HL-60 (cell line): Measurements from ENCODE around the gene SMLR1.

Source experiments
- DNase-seq, 2 experiments: peaks; one replicate each; pipeline ENCODE4 v3.0.0-alpha.2; 2010 to 2020; ENCODE audit warnings: low read depth in 1 of 2, low spot score in 1 of 2
- H3K27ac ChIP-seq: fragments of 250-450 bp; sonication (Bioruptor Pico); replicated peaks from 2 replicates; pipeline ENCODE4 v1.5.1; 2020; ENCODE audit warnings: mild to moderate bottlenecking, moderate library complexity
- H3K27me3 ChIP-seq: fragments of 250-450 bp; sonication (Bioruptor Pico); 2 replicates; pipeline ENCODE4 v1.5.1; 2021; ENCODE audit warnings: mild to moderate bottlenecking, moderate library complexity; ENCODE audit not compliant: insufficient read depth, poor library complexity, severe bottlenecking
- H3K4me3 ChIP-seq: replicated peaks from 2 replicates; pipeline ENCODE4 v1.5.1; 2011; ENCODE audit warnings: mild to moderate bottlenecking, control low read depth, low read length; ENCODE audit not compliant: insufficient read depth
- CTCF ChIP-seq: IDR thresholded peaks from one replicate; pipeline ENCODE4 v1.5.1; 2011; ENCODE audit warnings: low read length, control low read depth, inconsistent platforms; ENCODE audit not compliant: insufficient read depth
- GABPA ChIP-seq: IDR thresholded peaks from 2 replicates; pipeline ENCODE4 v1.6.1; 2012; ENCODE audit warnings: low read depth
- POLR2AphosphoS5 ChIP-seq: IDR thresholded peaks from 2 replicates; pipeline ENCODE4 v1.6.1; 2012; ENCODE audit warnings: low read depth
- SPI1 ChIP-seq: IDR thresholded peaks from 2 replicates; pipeline ENCODE4 v1.6.1; 2012; ENCODE audit warnings: low read depth, mild to moderate bottlenecking, borderline replicate concordance
- TF ChIP-seq, protein P1 (sequence below): IDR thresholded peaks from 2 replicates; pipeline ENCODE4 v1.6.1; 2012; ENCODE audit warnings: low read depth; ENCODE audit not compliant: insufficient replicate concordance

Gene SMLR1

GRCh38 chr6:130865793-130866192, 38.6 kb downstream of the SMLR1 start:
- Histone ChIP-seq H3K27ac (no peak overlapping the region), H3K27me3 (no peaks in the 10 kb centered on the region), H3K4me3 (no peak overlapping the region)
- DNase-seq, result no peak
- no peak for TF ChIP-seq CTCF
- TF ChIP-seq, protein P1, sequence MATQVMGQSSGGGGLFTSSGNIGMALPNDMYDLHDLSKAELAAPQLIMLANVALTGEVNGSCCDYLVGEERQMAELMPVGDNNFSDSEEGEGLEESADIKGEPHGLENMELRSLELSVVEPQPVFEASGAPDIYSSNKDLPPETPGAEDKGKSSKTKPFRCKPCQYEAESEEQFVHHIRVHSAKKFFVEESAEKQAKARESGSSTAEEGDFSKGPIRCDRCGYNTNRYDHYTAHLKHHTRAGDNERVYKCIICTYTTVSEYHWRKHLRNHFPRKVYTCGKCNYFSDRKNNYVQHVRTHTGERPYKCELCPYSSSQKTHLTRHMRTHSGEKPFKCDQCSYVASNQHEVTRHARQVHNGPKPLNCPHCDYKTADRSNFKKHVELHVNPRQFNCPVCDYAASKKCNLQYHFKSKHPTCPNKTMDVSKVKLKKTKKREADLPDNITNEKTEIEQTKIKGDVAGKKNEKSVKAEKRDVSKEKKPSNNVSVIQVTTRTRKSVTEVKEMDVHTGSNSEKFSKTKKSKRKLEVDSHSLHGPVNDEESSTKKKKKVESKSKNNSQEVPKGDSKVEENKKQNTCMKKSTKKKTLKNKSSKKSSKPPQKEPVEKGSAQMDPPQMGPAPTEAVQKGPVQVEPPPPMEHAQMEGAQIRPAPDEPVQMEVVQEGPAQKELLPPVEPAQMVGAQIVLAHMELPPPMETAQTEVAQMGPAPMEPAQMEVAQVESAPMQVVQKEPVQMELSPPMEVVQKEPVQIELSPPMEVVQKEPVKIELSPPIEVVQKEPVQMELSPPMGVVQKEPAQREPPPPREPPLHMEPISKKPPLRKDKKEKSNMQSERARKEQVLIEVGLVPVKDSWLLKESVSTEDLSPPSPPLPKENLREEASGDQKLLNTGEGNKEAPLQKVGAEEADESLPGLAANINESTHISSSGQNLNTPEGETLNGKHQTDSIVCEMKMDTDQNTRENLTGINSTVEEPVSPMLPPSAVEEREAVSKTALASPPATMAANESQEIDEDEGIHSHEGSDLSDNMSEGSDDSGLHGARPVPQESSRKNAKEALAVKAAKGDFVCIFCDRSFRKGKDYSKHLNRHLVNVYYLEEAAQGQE, result no peak
- no peak for TF ChIP-seq GABPA

DNA sequence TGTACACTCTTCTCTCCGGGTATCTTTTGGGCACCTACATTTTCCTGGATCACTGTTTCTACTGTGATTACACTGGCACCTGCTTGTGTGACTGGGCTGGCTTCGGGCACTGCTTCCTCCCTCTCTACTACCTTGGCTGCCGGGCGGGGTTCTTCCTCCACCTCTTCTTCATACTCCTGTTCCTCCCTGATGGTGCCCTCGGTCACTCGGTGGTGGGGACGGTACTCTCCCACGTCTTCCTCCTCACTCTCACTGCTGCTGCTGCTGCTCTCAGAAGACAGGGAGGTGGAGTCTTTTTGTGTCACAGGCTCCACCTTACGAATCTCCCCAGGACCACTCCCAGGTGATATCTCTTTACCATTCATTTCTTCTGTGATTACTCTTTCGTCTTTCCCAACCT, 42.5 kb downstream of the SMLR1 start:
- Histone ChIP-seq H3K27me3 (no peaks in the 10 kb centered on the region), H3K4me3 (no peak overlapping the region), H3K27ac (no peak overlapping the region)
- TF ChIP-seq POLR2AphosphoS5 (no peak), CTCF (no peak), GABPA (no peak), SPI1 (no peak)
- TF ChIP-seq, protein P1, result no peak
- no peak for DNase-seq

DNA sequence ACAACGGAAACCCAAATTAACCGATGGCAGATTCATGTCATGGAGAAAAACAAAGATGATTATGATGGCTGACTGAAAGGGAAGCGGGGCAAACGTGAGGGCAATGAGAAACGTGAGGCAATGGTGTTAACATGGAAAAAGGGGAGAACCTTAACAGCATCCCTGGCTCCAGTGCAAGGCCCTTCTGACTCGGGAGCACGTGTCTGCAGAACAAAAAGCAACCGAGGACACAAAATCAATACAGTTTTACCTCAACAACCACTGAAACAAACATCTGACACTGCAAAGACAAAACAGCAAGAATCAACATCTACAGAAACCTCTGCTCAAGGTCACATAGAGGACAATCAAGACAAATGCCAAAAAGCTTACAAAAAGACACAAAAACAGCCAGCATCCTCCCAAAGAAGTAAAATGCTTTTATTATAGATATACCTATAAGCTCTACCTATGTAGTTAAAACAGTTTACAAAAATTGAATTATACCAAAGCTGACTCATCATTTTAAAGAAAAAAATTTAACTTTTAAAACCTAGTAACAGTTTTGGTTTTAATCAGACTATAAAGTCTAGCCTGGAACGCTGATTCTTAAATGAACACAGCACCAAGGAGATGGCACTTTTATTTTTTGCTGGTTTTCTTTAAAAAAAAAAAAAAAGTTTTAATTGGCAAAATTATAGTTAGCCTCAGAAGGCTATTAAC, 43.1 kb downstream of the SMLR1 start:
- no peak for DNase-seq
- H3K27me3 ChIP-seq, result no peaks in the 10 kb centered on the region
- no peak overlapping the region for H3K27ac ChIP-seq
- TF ChIP-seq POLR2AphosphoS5 (no peak), SPI1 (no peak), CTCF (no peak)
- TF ChIP-seq, protein P1, result no peak
- H3K4me3 ChIP-seq, result no peak overlapping the region
